ENCODE results near the gene UNC5A.

GRCh38 chr5:176820937-176821336 lies 10.6 kb downstream of the UNC5A start:
- TF ChIP-seq, protein P1, sequence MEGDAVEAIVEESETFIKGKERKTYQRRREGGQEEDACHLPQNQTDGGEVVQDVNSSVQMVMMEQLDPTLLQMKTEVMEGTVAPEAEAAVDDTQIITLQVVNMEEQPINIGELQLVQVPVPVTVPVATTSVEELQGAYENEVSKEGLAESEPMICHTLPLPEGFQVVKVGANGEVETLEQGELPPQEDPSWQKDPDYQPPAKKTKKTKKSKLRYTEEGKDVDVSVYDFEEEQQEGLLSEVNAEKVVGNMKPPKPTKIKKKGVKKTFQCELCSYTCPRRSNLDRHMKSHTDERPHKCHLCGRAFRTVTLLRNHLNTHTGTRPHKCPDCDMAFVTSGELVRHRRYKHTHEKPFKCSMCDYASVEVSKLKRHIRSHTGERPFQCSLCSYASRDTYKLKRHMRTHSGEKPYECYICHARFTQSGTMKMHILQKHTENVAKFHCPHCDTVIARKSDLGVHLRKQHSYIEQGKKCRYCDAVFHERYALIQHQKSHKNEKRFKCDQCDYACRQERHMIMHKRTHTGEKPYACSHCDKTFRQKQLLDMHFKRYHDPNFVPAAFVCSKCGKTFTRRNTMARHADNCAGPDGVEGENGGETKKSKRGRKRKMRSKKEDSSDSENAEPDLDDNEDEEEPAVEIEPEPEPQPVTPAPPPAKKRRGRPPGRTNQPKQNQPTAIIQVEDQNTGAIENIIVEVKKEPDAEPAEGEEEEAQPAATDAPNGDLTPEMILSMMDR (conservative IDR thresholded peaks at IDR 0.05), result no peak
- TF ChIP-seq ZFX (IDR thresholded peaks at IDR 0.05), result no peak

Measured in C4-2B (cell line).